Liver (tissue), 9 donors: ENCODE measurements around the gene ANAPC10. TPM values are rescaled to one million over a fixed set of nuclear protein-coding genes. Genes with fewer than 3 reads are reported as not detected.
"Not testable (repeated sequence)": the region's sequence is repeated elsewhere in the genome, so short reads cannot be mapped to it uniquely, and the experiment has no call there.

Experiments
- DNase-seq: peaks from one replicate; pipeline ENCODE4 v3.0.0-alpha.2; 2017; ENCODE audit warnings: low spot score
- H3K27ac ChIP-seq, 2 donors: one replicate each; pipeline ENCODE4 v1.7.0; 2013; ENCODE audit warnings: inconsistent platforms in 2 of 2, low read length in 2 of 2, control low read depth in 1 of 2, low read depth in 1 of 2, mild to moderate bottlenecking in 1 of 2
- H3K27me3 ChIP-seq, 4 donors: one replicate each; pipeline versions ENCODE4 v1.6.1 to v1.7.0; 2013; ENCODE audit warnings: low read length in 3 of 4, inconsistent platforms in 1 of 4, mild to moderate bottlenecking in 1 of 4, moderate library complexity in 1 of 4; ENCODE audit not compliant: control insufficient read depth in 4 of 4, insufficient read depth in 4 of 4
- H3K36me3 ChIP-seq, 4 donors: one replicate each; pipeline versions ENCODE4 v1.6.1 to v1.7.0; 2013; ENCODE audit warnings: low read length in 3 of 4, mild to moderate bottlenecking in 3 of 4, low read depth in 1 of 4, moderate library complexity in 1 of 4; ENCODE audit not compliant: control insufficient read depth in 4 of 4, insufficient read depth in 3 of 4
- H3K4me1 ChIP-seq, 4 donors: one replicate each; pipeline versions ENCODE4 v1.6.1 to v1.7.0; 2013; ENCODE audit warnings: low read length in 3 of 4, mild to moderate bottlenecking in 3 of 4, moderate library complexity in 1 of 4; ENCODE audit not compliant: control insufficient read depth in 4 of 4, insufficient read depth in 4 of 4
- H3K4me3 ChIP-seq, 3 donors: one replicate each; pipeline versions ENCODE4 v1.6.1 to v1.7.0; 2013; ENCODE audit warnings: low read length in 3 of 3, control low read depth in 1 of 3, low read depth in 1 of 3, mild to moderate bottlenecking in 1 of 3
- H3K9ac ChIP-seq, 2 donors: one replicate each; pipeline ENCODE4 v1.7.0; 2013; ENCODE audit warnings: low read length in 2 of 2, mild to moderate bottlenecking in 2 of 2, moderate library complexity in 2 of 2, control low read depth in 1 of 2, low read depth in 1 of 2
- H3K9me3 ChIP-seq, 4 donors: one replicate each; pipeline versions ENCODE4 v1.6.1 to v1.7.0; 2013; ENCODE audit warnings: low read length in 3 of 4; ENCODE audit not compliant: control insufficient read depth in 4 of 4
- EGR1 ChIP-seq, 2 donors: IDR thresholded peaks; 2 replicates each; pipeline ENCODE4 v1.6.1; 2016 to 2018; ENCODE audit warnings: antibody characterized with exemption in 2 of 2, low read depth in 2 of 2
- FOXA1 ChIP-seq: IDR thresholded peaks from 2 replicates; pipeline ENCODE4 v1.6.1; 2016; ENCODE audit warnings: antibody characterized with exemption
- GABPA ChIP-seq, 2 donors: IDR thresholded peaks in 1 of 2; conservative IDR thresholded peaks in 1 of 2; 2 replicates each; pipeline ENCODE4 v1.6.1; 2016; ENCODE audit warnings: antibody characterized with exemption in 2 of 2, mild to moderate bottlenecking in 1 of 2, moderate library complexity in 1 of 2
- HNF4A ChIP-seq, 2 donors: conservative IDR thresholded peaks; 2 replicates each; pipeline ENCODE4 v1.6.1; 2016; ENCODE audit warnings: antibody characterized with exemption in 2 of 2, mild to moderate bottlenecking in 2 of 2
- HNF4G ChIP-seq: IDR thresholded peaks from 2 replicates; pipeline ENCODE4 v1.6.1; 2016; ENCODE audit warnings: antibody characterized with exemption
- JUND ChIP-seq, 2 donors: IDR thresholded peaks; 2 replicates each; pipeline ENCODE4 v1.6.1; 2016; ENCODE audit warnings: antibody characterized with exemption in 2 of 2
- NR2F2 ChIP-seq: IDR thresholded peaks from 2 replicates; pipeline ENCODE4 v1.6.1; 2016; ENCODE audit warnings: antibody characterized with exemption
- RAD21 ChIP-seq, 2 donors: IDR thresholded peaks; 2 replicates each; pipeline ENCODE4 v1.6.1; 2016; ENCODE audit warnings: antibody characterized with exemption in 2 of 2, mild to moderate bottlenecking in 2 of 2
- RXRA ChIP-seq, 2 donors: IDR thresholded peaks; 2 replicates each; pipeline ENCODE4 v1.6.1; 2017 to 2018; ENCODE audit warnings: antibody characterized with exemption in 2 of 2, mild to moderate bottlenecking in 1 of 2
- WGBS: extraction: QIAGEN DNeasy Blood & Tissue Kit; methylation state at CpG from one replicate; pipeline ENCODE4 v1.1.7; 2013; 5-methylcytosine and 5-hydroxymethylcytosine counted together
- polyA plus RNA-seq, 2 donors: library from polyadenylated mRNA; stranded (reverse) in 1 of 2; unstranded in 1 of 2; fragments of 200-250 nt in 1 of 2; fragments of >200 nt in 1 of 2; fragmentation: Nextera tagmentation in 1 of 2; extraction: Ambion mirVana in 1 of 2; gene quantifications; one replicate each; pipeline versions ENCODE4 v1.2.1 to v1.2.3, GENCODE V29; 2013 to 2015
- total RNA-seq, 2 donors: library from RNA; depleted of rRNA; stranded (reverse); fragments of >200 nt; gene quantifications; one replicate each; pipeline ENCODE4 v1.2.3, GENCODE V29; 2014
- TF ChIP-seq, protein P1 (sequence below): IDR thresholded peaks from 2 replicates; pipeline ENCODE4 v1.6.1; 2016; ENCODE audit warnings: antibody characterized with exemption
- TF ChIP-seq, protein P2 (sequence below): IDR thresholded peaks from 2 replicates; pipeline ENCODE4 v1.6.1; 2016; ENCODE audit warnings: antibody characterized with exemption
- TF ChIP-seq, protein P3 (sequence below): fragments of 150-350 bp; IDR thresholded peaks from 2 replicates; pipeline ENCODE4 v1.5.1; 2017; ENCODE audit warnings: improper control_type of control experiment, low read depth, low read length; ENCODE audit not compliant: missing input control
- donor health status: healthy.
- donor health status: healthy.
- donor health status: healthy.
- donor health status: healthy.
- donor health status: healthy.

Gene ANAPC10
- total and polyA plus RNA-seq, 4 donors: 6.2 to 16.1 (median 14.5) TPM

DNA sequence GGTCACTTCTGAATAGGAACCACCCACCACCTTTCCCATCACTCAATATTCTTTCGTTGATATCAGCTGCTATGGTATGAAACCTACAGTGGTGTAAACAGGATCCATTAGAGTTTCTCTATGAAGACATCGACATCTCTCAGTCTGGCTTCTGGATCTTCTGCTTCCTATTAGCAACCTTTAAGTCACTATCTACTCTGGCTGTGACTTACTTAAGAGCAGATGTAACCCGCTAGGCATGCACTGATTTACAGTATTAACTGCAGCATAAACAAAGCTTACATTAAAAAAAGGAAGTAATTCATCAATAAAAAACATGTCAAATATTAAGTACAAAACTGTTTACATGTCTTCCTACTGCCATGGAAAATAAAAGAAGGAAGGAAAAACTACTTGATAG is 96.4 kb downstream of the ANAPC10 start:
- Histone ChIP-seq H3K27ac (no peak overlapping the region), H3K9ac (no peak overlapping the region), H3K9me3 (no peaks in the 10 kb centered on the region), H3K4me3 (no peak overlapping the region), H3K4me1 (no peaks in the 10 kb centered on the region), H3K36me3 (no peaks in the 10 kb centered on the region), H3K27me3 (no peaks in the 10 kb centered on the region)
- no peak for TF ChIP-seq RAD21 (IDR thresholded peaks at IDR 0.05)
- TF ChIP-seq, protein P1, sequence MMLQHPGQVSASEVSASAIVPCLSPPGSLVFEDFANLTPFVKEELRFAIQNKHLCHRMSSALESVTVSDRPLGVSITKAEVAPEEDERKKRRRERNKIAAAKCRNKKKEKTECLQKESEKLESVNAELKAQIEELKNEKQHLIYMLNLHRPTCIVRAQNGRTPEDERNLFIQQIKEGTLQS: no peak
- DNase-seq: no peak
- 72% methylated on average over 3 of the region's 3 CpGs for WGBS

DNA sequence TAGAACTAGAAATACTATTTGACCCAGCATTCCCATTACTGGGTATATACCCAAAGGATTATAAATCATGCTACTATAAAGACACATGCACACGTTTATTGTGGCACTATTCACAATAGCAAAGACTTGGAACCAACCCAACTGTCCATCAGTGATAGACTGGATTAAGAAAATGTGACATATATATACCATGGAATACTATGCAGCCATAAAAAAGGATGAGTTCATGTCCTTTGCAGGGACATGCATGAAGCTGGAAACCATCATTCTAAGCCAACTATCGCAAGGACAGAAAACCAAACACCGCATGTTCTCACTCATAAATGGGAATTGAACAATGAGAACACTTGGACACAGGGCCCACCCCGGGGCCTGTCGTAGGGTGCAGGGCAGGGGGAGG is 97.3 kb downstream of the ANAPC10 start:
- not testable (repeated sequence) for H3K27ac ChIP-seq, H3K9me3 ChIP-seq, H3K27me3 ChIP-seq, H3K4me1 ChIP-seq, DNase-seq, H3K4me3 ChIP-seq, H3K36me3 ChIP-seq, H3K9ac ChIP-seq
- whole genome bisulfite sequencing: 97% methylated on average over 5 of the region's 5 CpGs

DNA sequence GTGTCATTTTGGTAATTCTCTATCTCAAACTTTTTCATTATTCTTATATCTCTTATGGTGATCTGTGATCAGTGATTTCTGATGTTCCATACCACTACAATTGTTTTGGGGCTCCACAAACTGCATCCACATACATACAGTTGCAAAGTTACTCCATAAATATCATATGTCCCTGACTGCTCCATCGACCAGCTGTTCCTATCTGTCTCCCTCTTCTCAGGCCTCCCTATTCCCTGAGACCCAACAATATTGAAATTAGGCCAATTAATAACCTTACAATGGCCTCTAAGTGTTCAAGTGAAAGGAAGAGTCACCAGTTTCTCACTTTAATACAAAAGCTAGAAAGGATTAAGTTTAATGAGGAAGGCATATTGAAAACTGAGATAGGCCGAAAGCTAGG is 108.7 kb downstream of the ANAPC10 start:
- 93% methylated on average over 2 of the region's 2 CpGs for WGBS
- TF ChIP-seq HNF4A (conservative IDR thresholded peaks at IDR 0.05): no peak
- no peak for TF ChIP-seq FOXA1
- no peak for TF ChIP-seq EGR1 (IDR thresholded peaks at IDR 0.05; ENCODE audit: low read depth in 2 of 2)
- TF ChIP-seq, protein P2, sequence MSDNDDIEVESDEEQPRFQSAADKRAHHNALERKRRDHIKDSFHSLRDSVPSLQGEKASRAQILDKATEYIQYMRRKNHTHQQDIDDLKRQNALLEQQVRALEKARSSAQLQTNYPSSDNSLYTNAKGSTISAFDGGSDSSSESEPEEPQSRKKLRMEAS: no peak
- TF ChIP-seq, protein P3, sequence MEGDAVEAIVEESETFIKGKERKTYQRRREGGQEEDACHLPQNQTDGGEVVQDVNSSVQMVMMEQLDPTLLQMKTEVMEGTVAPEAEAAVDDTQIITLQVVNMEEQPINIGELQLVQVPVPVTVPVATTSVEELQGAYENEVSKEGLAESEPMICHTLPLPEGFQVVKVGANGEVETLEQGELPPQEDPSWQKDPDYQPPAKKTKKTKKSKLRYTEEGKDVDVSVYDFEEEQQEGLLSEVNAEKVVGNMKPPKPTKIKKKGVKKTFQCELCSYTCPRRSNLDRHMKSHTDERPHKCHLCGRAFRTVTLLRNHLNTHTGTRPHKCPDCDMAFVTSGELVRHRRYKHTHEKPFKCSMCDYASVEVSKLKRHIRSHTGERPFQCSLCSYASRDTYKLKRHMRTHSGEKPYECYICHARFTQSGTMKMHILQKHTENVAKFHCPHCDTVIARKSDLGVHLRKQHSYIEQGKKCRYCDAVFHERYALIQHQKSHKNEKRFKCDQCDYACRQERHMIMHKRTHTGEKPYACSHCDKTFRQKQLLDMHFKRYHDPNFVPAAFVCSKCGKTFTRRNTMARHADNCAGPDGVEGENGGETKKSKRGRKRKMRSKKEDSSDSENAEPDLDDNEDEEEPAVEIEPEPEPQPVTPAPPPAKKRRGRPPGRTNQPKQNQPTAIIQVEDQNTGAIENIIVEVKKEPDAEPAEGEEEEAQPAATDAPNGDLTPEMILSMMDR: no peak
- no peak for TF ChIP-seq GABPA (IDR thresholded peaks at IDR 0.05 in 1 of 2, conservative IDR thresholded peaks at IDR 0.05 in 1 of 2)

DNA sequence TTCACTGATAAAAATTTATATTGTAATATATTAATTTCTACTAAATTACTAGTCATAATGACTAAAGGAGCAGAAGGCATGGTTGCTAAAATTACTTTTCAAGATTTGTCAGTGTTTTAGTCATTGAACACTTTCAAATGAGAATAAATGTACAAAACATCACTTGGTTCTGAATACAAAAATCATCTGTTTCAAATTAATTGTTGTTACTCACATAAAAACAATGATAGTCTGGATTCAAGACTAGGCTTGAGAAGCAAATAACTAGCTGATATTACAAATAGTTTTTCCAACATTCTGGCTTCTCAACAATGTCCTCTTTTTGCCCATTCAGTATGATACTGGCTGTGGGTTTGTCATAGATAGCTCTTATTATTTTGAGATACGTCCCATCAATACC is 112.5 kb downstream of the ANAPC10 start:
- H3K9me3 ChIP-seq: peaks cover 0 to 1% (median 0%) of the 10 kb centered on the region in 4 donors
- TF ChIP-seq RAD21 (IDR thresholded peaks at IDR 0.05) (no peak), FOXA1 (no peak), RXRA (IDR thresholded peaks at IDR 0.05) (no peak), HNF4G (no peak), EGR1 (IDR thresholded peaks at IDR 0.05; ENCODE audit: low read depth in 2 of 2) (no peak), HNF4A (conservative IDR thresholded peaks at IDR 0.05) (no peak), NR2F2 (no peak), JUND (IDR thresholded peaks at IDR 0.05) (no peak)
- TF ChIP-seq, protein P1: no peak
- TF ChIP-seq, protein P3: no peak
- H3K36me3 ChIP-seq: no peaks in the 10 kb centered on the region
- H3K9ac ChIP-seq: no peak overlapping the region
- no peak for DNase-seq
- no peaks in the 10 kb centered on the region for H3K4me1 ChIP-seq
- 93% methylated on average over 1 of the region's 1 CpG for WGBS
- no peaks in the 10 kb centered on the region for H3K27me3 ChIP-seq
- no peak overlapping the region for H3K4me3 ChIP-seq
- H3K27ac ChIP-seq: no peak overlapping the region

More for the DNA sequence above, 108.7 kb downstream of the ANAPC10 start:
- Histone ChIP-seq H3K27ac (no peak overlapping the region), H3K36me3 (no peaks in the 10 kb centered on the region), H3K4me3 (no peak overlapping the region), H3K9ac (no peak overlapping the region), H3K27me3 (no peaks in the 10 kb centered on the region), H3K4me1 (no peaks in the 10 kb centered on the region), H3K9me3 (no peaks in the 10 kb centered on the region)
- no peak for DNase-seq
